Peyer's patch (tissue), 4 donors: ENCODE measurements around the gene EIF3I.

ENCODE experiments used
- CTCF ChIP-seq, 6 experiments: fragments of 450-650 bp in 4 of 6; fragments of 200-600 bp in 2 of 6; sonication (generic) in 1 of 6; IDR thresholded peaks; one replicate each; pipeline ENCODE4 v1.5.1; 2017 to 2019; ENCODE audit warnings: antibody characterized with exemption in 6 of 6, mild to moderate bottlenecking in 3 of 6, moderate library complexity in 1 of 6
- POLR2A ChIP-seq, 2 donors: fragments of 450-650 bp; IDR thresholded peaks; one replicate each; pipeline ENCODE4 v1.5.1; 2017; ENCODE audit warnings: antibody characterized with exemption in 2 of 2, mild to moderate bottlenecking in 2 of 2, moderate library complexity in 2 of 2

DNA sequence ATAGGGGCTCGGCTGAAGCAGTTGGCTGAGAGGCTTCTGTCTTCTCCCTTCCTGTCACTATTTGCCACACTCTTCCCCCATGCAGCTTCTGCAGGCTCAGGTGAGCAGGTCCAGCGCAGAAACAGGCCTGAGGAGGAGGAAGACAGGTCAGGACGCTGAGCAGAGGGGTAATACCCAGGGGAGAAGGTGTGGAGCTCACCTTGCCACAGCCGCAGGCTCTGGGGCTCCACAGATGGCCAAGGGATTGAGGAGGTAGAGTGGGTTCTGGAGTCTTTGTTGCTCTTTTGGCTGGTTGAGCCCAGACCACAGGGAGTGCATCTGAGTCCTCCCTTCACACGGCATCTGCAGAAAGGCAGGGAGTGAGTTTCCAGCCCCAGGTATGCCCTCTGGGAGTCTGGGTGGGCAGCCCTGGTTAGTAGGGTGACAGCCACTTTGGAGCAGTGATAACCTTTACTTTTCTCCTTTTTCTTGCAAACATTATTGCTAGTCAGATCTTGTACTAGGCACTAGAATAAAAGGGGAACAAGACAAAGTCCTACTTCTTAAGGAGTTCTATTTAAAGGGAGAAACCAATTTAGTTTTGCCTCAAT, 9.7 kb downstream of the EIF3I start:
- no peak for TF ChIP-seq CTCF (IDR thresholded peaks at IDR 0.05)
- TF ChIP-seq POLR2A (IDR thresholded peaks at IDR 0.05), result no peak
